Prostate gland (tissue), 2 donors: ENCODE results near the gene MYH9.

ENCODE experiments used
- POLR2A ChIP-seq: fragments of 450-650 bp; IDR thresholded peaks from one replicate; pipeline ENCODE4 v1.6.1; 2016; ENCODE audit warnings: antibody characterized with exemption, mild to moderate bottlenecking
- POLR2AphosphoS5 ChIP-seq: sonication (generic); formaldehyde crosslinking; IDR thresholded peaks from one replicate; pipeline ENCODE4 v1.6.1; 2017; ENCODE audit warnings: antibody characterized with exemption
- TF ChIP-seq, protein P1 (sequence below), 4 experiments: fragments of 200-600 bp in 2 of 4; fragments of 450-650 bp in 2 of 4; sonication (generic) in 2 of 4; IDR thresholded peaks; 1 replicate in 3 of 4; 2 replicates in 1 of 4; pipeline ENCODE4 v1.5.1; 2016 to 2019; ENCODE audit warnings: antibody characterized with exemption in 4 of 4, mild to moderate bottlenecking in 2 of 4, moderate library complexity in 2 of 4

DNA sequence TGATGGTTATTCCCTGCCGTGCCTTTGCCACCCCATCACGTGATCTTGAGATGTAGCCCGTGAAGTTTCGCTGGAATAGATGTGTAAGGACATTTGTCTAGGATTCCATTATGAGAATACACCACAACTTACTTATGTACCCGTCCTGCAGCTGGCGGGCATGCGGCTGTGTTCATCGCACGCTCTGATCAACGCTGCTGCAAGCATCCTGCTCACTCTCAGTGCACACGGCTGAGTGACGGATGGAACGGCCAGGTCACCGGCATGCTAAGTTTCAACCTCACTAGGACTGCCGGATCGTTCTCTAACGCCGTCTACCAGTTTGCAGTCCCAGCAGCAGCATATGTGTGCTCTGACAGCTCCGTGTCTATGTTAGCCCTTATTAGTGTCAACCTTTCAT lies 90.2 kb downstream of the MYH9 start:
- TF ChIP-seq POLR2A (no peak), POLR2AphosphoS5 (no peak)
- TF ChIP-seq, protein P1, sequence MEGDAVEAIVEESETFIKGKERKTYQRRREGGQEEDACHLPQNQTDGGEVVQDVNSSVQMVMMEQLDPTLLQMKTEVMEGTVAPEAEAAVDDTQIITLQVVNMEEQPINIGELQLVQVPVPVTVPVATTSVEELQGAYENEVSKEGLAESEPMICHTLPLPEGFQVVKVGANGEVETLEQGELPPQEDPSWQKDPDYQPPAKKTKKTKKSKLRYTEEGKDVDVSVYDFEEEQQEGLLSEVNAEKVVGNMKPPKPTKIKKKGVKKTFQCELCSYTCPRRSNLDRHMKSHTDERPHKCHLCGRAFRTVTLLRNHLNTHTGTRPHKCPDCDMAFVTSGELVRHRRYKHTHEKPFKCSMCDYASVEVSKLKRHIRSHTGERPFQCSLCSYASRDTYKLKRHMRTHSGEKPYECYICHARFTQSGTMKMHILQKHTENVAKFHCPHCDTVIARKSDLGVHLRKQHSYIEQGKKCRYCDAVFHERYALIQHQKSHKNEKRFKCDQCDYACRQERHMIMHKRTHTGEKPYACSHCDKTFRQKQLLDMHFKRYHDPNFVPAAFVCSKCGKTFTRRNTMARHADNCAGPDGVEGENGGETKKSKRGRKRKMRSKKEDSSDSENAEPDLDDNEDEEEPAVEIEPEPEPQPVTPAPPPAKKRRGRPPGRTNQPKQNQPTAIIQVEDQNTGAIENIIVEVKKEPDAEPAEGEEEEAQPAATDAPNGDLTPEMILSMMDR (IDR thresholded peaks at IDR 0.05), result no peak
